ENCODE results near the gene CDC123.
"Not testable (repeated sequence)": the region's sequence is repeated elsewhere in the genome, so short reads cannot be mapped to it uniquely, and the experiment has no call there.

Gene CDC123

DNA sequence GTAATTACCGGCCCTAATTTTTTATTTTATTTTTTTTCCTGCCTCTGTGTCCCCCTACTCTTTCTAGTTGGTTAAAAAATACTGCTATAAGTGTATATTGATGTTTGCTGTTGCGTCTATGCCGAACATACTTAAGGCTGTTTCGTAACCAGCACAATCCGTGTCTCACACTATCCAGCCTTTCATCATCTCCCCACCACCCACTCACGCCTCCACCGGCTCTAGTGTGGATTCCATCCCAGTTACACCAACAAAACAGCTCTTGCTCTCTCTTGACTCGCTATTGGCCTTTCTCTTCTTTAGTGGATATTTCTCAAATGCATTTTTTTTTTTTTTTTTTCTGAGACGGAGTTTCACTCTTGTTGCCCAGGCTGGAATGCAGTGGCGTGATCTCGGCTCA, 83.3 kb downstream of the CDC123 start:
- no peak overlapping the region for H3K4me3 ChIP-seq (ENCODE audit: control insufficient read depth, low read depth, low read length)
- DNase-seq (ENCODE audit: low read depth): peak; percentile 84
- TF ChIP-seq, protein P1, sequence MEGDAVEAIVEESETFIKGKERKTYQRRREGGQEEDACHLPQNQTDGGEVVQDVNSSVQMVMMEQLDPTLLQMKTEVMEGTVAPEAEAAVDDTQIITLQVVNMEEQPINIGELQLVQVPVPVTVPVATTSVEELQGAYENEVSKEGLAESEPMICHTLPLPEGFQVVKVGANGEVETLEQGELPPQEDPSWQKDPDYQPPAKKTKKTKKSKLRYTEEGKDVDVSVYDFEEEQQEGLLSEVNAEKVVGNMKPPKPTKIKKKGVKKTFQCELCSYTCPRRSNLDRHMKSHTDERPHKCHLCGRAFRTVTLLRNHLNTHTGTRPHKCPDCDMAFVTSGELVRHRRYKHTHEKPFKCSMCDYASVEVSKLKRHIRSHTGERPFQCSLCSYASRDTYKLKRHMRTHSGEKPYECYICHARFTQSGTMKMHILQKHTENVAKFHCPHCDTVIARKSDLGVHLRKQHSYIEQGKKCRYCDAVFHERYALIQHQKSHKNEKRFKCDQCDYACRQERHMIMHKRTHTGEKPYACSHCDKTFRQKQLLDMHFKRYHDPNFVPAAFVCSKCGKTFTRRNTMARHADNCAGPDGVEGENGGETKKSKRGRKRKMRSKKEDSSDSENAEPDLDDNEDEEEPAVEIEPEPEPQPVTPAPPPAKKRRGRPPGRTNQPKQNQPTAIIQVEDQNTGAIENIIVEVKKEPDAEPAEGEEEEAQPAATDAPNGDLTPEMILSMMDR (conservative IDR thresholded peaks at IDR 0.05; ENCODE audit: control insufficient read depth, insufficient read depth, low read depth, low read length): no peak

GRCh38 chr10:12287772-12288171, 91.8 kb downstream of the CDC123 start:
- no peak for DNase-seq (ENCODE audit: low read depth)
- H3K4me3 ChIP-seq (ENCODE audit: control insufficient read depth, low read depth, low read length): no peak overlapping the region
- TF ChIP-seq, protein P1 (conservative IDR thresholded peaks at IDR 0.05; ENCODE audit: control insufficient read depth, insufficient read depth, low read depth, low read length): no peak

- not testable (repeated sequence) for H3K4me3 ChIP-seq (ENCODE audit: control insufficient read depth, low read depth, low read length); DNase-seq (ENCODE audit: low read depth)
Measured at GRCh38 chr10:12297784-12298183, 101.8 kb downstream of the CDC123 start.

- no peak overlapping the region for H3K4me3 ChIP-seq (ENCODE audit: control insufficient read depth, low read depth, low read length)
- DNase-seq (ENCODE audit: low read depth): no peak
- TF ChIP-seq, protein P1 (conservative IDR thresholded peaks at IDR 0.05; ENCODE audit: control insufficient read depth, insufficient read depth, low read depth, low read length): no peak
Measured at GRCh38 chr10:12299222-12299965, 103.4 kb downstream of the CDC123 start.

All from fibroblast of mammary gland (primary cell).